ENCODE measurements around the gene GTPBP1.

DNA sequence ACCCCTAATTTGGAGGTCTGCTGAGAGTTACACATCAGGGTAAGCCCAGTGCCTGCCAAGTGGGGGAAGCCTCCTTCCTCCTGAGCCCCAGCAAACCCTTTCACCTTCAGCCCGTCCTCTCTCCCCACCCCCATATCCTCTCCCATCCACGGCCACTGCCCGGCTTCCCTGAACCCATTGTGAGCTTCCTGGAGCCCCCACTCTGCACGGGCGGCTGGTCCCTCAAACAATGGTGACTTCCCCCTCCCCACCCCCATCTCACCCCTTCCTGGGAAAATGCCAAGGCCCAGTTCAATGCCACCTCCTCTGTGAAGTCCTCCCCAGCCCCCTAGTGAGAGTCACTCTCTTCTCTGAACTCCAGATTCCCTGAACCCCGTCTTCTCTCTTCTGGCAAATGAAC is 70.3 kb downstream of the GTPBP1 start:
- TF ChIP-seq, protein P1, sequence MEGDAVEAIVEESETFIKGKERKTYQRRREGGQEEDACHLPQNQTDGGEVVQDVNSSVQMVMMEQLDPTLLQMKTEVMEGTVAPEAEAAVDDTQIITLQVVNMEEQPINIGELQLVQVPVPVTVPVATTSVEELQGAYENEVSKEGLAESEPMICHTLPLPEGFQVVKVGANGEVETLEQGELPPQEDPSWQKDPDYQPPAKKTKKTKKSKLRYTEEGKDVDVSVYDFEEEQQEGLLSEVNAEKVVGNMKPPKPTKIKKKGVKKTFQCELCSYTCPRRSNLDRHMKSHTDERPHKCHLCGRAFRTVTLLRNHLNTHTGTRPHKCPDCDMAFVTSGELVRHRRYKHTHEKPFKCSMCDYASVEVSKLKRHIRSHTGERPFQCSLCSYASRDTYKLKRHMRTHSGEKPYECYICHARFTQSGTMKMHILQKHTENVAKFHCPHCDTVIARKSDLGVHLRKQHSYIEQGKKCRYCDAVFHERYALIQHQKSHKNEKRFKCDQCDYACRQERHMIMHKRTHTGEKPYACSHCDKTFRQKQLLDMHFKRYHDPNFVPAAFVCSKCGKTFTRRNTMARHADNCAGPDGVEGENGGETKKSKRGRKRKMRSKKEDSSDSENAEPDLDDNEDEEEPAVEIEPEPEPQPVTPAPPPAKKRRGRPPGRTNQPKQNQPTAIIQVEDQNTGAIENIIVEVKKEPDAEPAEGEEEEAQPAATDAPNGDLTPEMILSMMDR (IDR thresholded peaks at IDR 0.05), result no peak
- TF ChIP-seq POLR2AphosphoS5 (IDR thresholded peaks at IDR 0.05), result no peak
